ENCODE results near the gene CPD.

GRCh38 chr17:30483159-30483558 lies 104.4 kb downstream of the CPD start:
- no peak for TF ChIP-seq JUND (IDR thresholded peaks at IDR 0.05)
- TF ChIP-seq RAD21 (IDR thresholded peaks at IDR 0.05) = no peak
- TF ChIP-seq, protein P1, sequence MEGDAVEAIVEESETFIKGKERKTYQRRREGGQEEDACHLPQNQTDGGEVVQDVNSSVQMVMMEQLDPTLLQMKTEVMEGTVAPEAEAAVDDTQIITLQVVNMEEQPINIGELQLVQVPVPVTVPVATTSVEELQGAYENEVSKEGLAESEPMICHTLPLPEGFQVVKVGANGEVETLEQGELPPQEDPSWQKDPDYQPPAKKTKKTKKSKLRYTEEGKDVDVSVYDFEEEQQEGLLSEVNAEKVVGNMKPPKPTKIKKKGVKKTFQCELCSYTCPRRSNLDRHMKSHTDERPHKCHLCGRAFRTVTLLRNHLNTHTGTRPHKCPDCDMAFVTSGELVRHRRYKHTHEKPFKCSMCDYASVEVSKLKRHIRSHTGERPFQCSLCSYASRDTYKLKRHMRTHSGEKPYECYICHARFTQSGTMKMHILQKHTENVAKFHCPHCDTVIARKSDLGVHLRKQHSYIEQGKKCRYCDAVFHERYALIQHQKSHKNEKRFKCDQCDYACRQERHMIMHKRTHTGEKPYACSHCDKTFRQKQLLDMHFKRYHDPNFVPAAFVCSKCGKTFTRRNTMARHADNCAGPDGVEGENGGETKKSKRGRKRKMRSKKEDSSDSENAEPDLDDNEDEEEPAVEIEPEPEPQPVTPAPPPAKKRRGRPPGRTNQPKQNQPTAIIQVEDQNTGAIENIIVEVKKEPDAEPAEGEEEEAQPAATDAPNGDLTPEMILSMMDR (IDR thresholded peaks at IDR 0.05; ENCODE audit: low read depth, low read length, missing input control) = no peak
